ENCODE data around the gene SLC37A1. TPM values are rescaled to one million over a fixed set of nuclear protein-coding genes. Genes with fewer than 3 reads are reported as not detected.

SLC37A1 gene
- total and polyA plus RNA-seq, 9 of the 15 experiments (the other 6 are each of a cell fraction or from before 2014, with no cell fraction given): 0.06 to 3.4 (median 0.40) TPM

- Histone ChIP-seq H3K4me1 (replicated peaks in 1 of 2; ENCODE audit: control insufficient read depth in 2 of 2, insufficient read depth in 2 of 2, low read length in 2 of 2) (peaks cover 0 to 18% of the 10 kb centered on the region in 2 experiments; a peak in 3 of 5 replicates), H3K36me3 (ENCODE audit: control insufficient read depth, insufficient read depth, low read length) (no peaks in the 10 kb centered on the region), H3K4me2 (ENCODE audit: insufficient read depth, low read length) (no peak overlapping the region), H4K20me1 (replicated peaks; ENCODE audit: control insufficient read depth, insufficient read depth, low read length) (no peaks in the 10 kb centered on the region), H3K9me1 (ENCODE audit: control insufficient read depth, insufficient read depth, low read length) (no peaks in the 10 kb centered on the region), H3K9ac (ENCODE audit: insufficient read depth in 1 of 2, low read depth in 2 of 2, low read length in 2 of 2) (0 out of 4 replicates have a peak overlapping the region, but pooled peaks of 1 of the 2 experiments have one; percentile 3), H3K27ac (ENCODE audit: extremely low read depth, low read depth, low read length) (no peak overlapping the region), H3K9me3 (replicated peaks; ENCODE audit: control insufficient read depth, insufficient read depth, low read depth, low read length) (peaks cover 8% of the 10 kb centered on the region; the same call in 1 of the 2 replicates), H3K4me3 (no peak overlapping the region), H2AFZ (ENCODE audit: low read depth, low read length) (no peak overlapping the region), H3K27me3 (ENCODE audit: control insufficient read depth in 2 of 2, insufficient read depth in 2 of 2, low read length in 2 of 2) (peaks cover 17 to 59% of the 10 kb centered on the region in 2 experiments), H3K79me2 (ENCODE audit: control insufficient read depth, insufficient read depth, low read length) (no peaks in the 10 kb centered on the region)
- no peak for TF ChIP-seq ELK1 (CRISPR knock-in tag; IDR thresholded peaks at IDR 0.05)
- TF ChIP-seq, protein P1, sequence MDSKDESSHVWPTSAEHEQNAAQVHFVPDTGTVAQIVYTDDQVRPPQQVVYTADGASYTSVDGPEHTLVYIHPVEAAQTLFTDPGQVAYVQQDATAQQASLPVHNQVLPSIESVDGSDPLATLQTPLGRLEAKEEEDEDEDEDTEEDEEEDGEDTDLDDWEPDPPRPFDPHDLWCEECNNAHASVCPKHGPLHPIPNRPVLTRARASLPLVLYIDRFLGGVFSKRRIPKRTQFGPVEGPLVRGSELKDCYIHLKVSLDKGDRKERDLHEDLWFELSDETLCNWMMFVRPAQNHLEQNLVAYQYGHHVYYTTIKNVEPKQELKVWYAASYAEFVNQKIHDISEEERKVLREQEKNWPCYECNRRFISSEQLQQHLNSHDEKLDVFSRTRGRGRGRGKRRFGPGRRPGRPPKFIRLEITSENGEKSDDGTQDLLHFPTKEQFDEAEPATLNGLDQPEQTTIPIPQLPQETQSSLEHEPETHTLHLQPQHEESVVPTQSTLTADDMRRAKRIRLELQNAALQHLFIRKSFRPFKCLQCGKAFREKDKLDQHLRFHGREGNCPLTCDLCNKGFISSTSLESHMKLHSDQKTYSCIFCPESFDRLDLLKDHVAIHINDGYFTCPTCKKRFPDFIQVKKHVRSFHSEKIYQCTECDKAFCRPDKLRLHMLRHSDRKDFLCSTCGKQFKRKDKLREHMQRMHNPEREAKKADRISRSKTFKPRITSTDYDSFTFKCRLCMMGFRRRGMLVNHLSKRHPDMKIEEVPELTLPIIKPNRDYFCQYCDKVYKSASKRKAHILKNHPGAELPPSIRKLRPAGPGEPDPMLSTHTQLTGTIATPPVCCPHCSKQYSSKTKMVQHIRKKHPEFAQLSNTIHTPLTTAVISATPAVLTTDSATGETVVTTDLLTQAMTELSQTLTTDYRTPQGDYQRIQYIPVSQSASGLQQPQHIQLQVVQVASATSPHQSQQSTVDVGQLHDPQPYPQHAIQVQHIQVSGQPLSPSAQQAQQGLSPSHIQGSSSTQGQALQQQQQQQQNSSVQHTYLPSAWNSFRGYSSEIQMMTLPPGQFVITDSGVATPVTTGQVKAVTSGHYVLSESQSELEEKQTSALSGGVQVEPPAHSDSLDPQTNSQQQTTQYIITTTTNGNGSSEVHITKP (IDR thresholded peaks at IDR 0.05; ENCODE audit: partially characterized antibody): peak; percentile 13
- CTCF ChIA-PET (ENCODE audit: low intra/inter-chr PET ratio): no interaction called here
- ATAC-seq (no peak), DNase-seq (ENCODE audit: extremely low read depth in 1 of 4, low spot score in 3 of 4) (no peak), FAIRE-seq (no peak)
- in situ Hi-C loops (cut with MboI) (no loop called here), intact Hi-C loops (cut with micrococcal nuclease) (loop anchor here (10.0 kb wide), 1 partner anchor 48 kb away; no protein-coding TSS in a partner anchor)
- POLR2A ChIA-PET: interaction anchor here (0.7 to 1.5 kb wide), 2 partner anchors 9 to 33 kb away, joined by 3 to 5 read pairs; no protein-coding TSS in a partner anchor
- BruUV-seq (replicated peaks): no TSS peak
- WGBS (ENCODE audit: insufficient coverage, low coverage, missing lambda C conversion rate): under 1% methylated on average over 12 of the region's 12 CpGs
These were observed 59.3 kb downstream of the SLC37A1 start for GRCh38 chr21:42572906-42573495.

All from K562 (cell line).